Measurements from ENCODE around the gene ZCCHC24.

DNA sequence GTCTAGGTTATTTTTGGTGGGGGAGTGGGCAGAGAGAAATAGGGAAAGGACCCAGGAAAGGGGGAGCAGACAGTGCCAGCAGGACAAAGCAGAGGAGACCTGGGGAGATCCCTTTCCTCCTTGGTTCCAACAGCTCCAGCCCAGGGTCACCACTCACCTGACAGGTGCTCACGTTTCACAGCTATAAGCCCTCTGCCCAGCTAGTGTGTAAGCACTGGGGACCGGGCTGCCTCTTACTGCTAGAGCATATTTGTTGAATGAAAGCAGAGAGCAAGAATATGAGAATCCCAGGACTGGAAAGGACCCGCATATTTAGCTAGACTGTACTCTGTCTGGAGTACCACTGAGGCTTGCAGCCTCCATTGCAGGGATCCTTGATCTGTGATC, 6.7 kb downstream of the ZCCHC24 start:
- no peak for TF ChIP-seq POLR2A (IDR thresholded peaks at IDR 0.05)
- TF ChIP-seq, protein P1, sequence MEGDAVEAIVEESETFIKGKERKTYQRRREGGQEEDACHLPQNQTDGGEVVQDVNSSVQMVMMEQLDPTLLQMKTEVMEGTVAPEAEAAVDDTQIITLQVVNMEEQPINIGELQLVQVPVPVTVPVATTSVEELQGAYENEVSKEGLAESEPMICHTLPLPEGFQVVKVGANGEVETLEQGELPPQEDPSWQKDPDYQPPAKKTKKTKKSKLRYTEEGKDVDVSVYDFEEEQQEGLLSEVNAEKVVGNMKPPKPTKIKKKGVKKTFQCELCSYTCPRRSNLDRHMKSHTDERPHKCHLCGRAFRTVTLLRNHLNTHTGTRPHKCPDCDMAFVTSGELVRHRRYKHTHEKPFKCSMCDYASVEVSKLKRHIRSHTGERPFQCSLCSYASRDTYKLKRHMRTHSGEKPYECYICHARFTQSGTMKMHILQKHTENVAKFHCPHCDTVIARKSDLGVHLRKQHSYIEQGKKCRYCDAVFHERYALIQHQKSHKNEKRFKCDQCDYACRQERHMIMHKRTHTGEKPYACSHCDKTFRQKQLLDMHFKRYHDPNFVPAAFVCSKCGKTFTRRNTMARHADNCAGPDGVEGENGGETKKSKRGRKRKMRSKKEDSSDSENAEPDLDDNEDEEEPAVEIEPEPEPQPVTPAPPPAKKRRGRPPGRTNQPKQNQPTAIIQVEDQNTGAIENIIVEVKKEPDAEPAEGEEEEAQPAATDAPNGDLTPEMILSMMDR (IDR thresholded peaks at IDR 0.05) = no peak
